Neural cell (in vitro differentiated cells): ENCODE measurements around the gene PPAN.

Experiments
- CTCF ChIP-seq: fragments of 450-650 bp; IDR thresholded peaks from 2 replicates; pipeline ENCODE4 v1.5.1; 2014; ENCODE audit warnings: antibody characterized with exemption, mild to moderate bottlenecking, moderate library complexity; ENCODE audit not compliant: poor library complexity, severe bottlenecking
- POLR2AphosphoS5 ChIP-seq: IDR thresholded peaks from 2 replicates; pipeline ENCODE4 v1.6.1; 2012
- RAD21 ChIP-seq: fragments of 450-650 bp; conservative IDR thresholded peaks from 2 replicates; pipeline ENCODE4 v1.6.1; 2014; ENCODE audit warnings: antibody characterized with exemption, mild to moderate bottlenecking, moderate library complexity
- REST ChIP-seq: IDR thresholded peaks from 2 replicates; pipeline ENCODE4 v1.6.1; 2012; ENCODE audit warnings: borderline replicate concordance
- SMC3 ChIP-seq: fragments of 450-650 bp; conservative IDR thresholded peaks from 2 replicates; pipeline ENCODE4 v1.6.1; 2014; ENCODE audit warnings: antibody characterized with exemption, mild to moderate bottlenecking, moderate library complexity; ENCODE audit not compliant: poor library complexity

- TF ChIP-seq CTCF (no peak), RAD21 (no peak), SMC3 (no peak), REST (no peak), POLR2AphosphoS5 (no peak)
Measured at GRCh38 chr19:10100163-10100785, 5.9 kb upstream of the PPAN start.
